GM23338 (cell line): ENCODE results near the gene CDKN1A.

ENCODE experiments used
- CREB1 ChIP-seq: fragments of 250-450 bp; sonication (Bioruptor Pico); IDR thresholded peaks from 2 replicates; pipeline ENCODE4 v1.5.0; 2020; ENCODE audit warnings: low read depth, mild to moderate bottlenecking, moderate library complexity
- EZH2 ChIP-seq: fragments of 200-600 bp; sonication (generic); IDR thresholded peaks from one replicate; pipeline ENCODE4 v1.8.0; 2017; ENCODE audit warnings: antibody characterized with exemption, mild to moderate bottlenecking, low read depth; ENCODE audit not compliant: unreplicated experiment
- EZH2phosphoT487 ChIP-seq: fragments of 200-600 bp; sonication (generic); IDR thresholded peaks from one replicate; pipeline ENCODE4 v1.8.1; 2018; ENCODE audit warnings: antibody characterized with exemption; ENCODE audit not compliant: unreplicated experiment
- JUNB ChIP-seq: IDR thresholded peaks from one replicate; pipeline ENCODE4 v1.6.1; 2016; ENCODE audit warnings: antibody characterized with exemption; ENCODE audit not compliant: unreplicated experiment
- NANOG ChIP-seq: IDR thresholded peaks from 2 replicates; pipeline ENCODE4 v1.6.1; 2016; ENCODE audit warnings: antibody characterized with exemption, borderline replicate concordance
- POLR2AphosphoS5 ChIP-seq: IDR thresholded peaks from 2 replicates; pipeline ENCODE4 v1.6.1; 2016; ENCODE audit warnings: antibody characterized with exemption, low read depth
- STAT1 ChIP-seq: IDR thresholded peaks from one replicate; pipeline ENCODE4 v1.6.1; 2016; ENCODE audit warnings: antibody characterized with exemption; ENCODE audit not compliant: unreplicated experiment
- ZNF114 ChIP-seq: fragments of 250-450 bp; sonication (Bioruptor Pico); IDR thresholded peaks from 2 replicates; pipeline ENCODE4 v1.5.0; 2020; ENCODE audit warnings: mild to moderate bottlenecking, moderate library complexity
- ZNF331 ChIP-seq: fragments of 250-450 bp; sonication (Bioruptor Pico); IDR thresholded peaks from 2 replicates; pipeline ENCODE4 v1.5.0; 2020; ENCODE audit warnings: low read depth, mild to moderate bottlenecking, moderate library complexity
- TF ChIP-seq, protein P1 (sequence below), 2 experiments: fragments of 200-600 bp in 1 of 2; sonication (generic) in 1 of 2; conservative IDR thresholded peaks; 2 replicates each; pipeline versions ENCODE4 v1.5.1 to v1.6.1; 2016 to 2017; ENCODE audit warnings: antibody characterized with exemption in 2 of 2, low read depth in 2 of 2, mild to moderate bottlenecking in 2 of 2, moderate library complexity in 1 of 2
- TF ChIP-seq, protein P2 (sequence below): IDR thresholded peaks from 2 replicates; pipeline ENCODE4 v1.6.1; 2016; ENCODE audit warnings: antibody characterized with exemption
- TF ChIP-seq, protein P3 (sequence below): IDR thresholded peaks from one replicate; pipeline ENCODE4 v1.6.1; 2018; ENCODE audit warnings: antibody characterized with exemption; ENCODE audit not compliant: unreplicated experiment

DNA sequence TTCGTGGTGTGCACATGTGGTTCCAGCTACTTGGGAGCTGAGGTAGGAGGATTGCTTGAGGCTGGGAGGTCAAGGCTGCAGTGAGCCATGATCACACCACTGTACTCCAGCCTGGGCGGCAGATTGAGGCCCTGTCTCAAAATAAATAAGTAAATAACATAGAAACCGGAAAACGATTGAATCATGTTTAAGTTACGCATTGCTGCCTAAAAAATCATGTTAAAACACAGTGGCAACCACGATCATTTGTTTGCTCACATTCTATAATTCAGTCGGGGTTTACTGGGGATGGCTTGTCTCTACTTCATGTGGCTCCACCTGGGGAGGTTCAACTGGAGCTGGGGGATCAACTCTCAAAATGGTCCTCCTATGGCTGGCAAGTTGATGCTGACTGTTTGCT lies 8.2 kb upstream of the CDKN1A start:
- TF ChIP-seq EZH2 = no peak
- TF ChIP-seq POLR2AphosphoS5 = no peak
- TF ChIP-seq, protein P1, sequence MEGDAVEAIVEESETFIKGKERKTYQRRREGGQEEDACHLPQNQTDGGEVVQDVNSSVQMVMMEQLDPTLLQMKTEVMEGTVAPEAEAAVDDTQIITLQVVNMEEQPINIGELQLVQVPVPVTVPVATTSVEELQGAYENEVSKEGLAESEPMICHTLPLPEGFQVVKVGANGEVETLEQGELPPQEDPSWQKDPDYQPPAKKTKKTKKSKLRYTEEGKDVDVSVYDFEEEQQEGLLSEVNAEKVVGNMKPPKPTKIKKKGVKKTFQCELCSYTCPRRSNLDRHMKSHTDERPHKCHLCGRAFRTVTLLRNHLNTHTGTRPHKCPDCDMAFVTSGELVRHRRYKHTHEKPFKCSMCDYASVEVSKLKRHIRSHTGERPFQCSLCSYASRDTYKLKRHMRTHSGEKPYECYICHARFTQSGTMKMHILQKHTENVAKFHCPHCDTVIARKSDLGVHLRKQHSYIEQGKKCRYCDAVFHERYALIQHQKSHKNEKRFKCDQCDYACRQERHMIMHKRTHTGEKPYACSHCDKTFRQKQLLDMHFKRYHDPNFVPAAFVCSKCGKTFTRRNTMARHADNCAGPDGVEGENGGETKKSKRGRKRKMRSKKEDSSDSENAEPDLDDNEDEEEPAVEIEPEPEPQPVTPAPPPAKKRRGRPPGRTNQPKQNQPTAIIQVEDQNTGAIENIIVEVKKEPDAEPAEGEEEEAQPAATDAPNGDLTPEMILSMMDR (conservative IDR thresholded peaks at IDR 0.05; ENCODE audit: low read depth in 2 of 2) = no peak
- no peak for TF ChIP-seq CREB1
- no peak for TF ChIP-seq EZH2phosphoT487
- TF ChIP-seq, protein P2, sequence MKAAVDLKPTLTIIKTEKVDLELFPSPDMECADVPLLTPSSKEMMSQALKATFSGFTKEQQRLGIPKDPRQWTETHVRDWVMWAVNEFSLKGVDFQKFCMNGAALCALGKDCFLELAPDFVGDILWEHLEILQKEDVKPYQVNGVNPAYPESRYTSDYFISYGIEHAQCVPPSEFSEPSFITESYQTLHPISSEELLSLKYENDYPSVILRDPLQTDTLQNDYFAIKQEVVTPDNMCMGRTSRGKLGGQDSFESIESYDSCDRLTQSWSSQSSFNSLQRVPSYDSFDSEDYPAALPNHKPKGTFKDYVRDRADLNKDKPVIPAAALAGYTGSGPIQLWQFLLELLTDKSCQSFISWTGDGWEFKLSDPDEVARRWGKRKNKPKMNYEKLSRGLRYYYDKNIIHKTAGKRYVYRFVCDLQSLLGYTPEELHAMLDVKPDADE = no peak
- TF ChIP-seq, protein P3, sequence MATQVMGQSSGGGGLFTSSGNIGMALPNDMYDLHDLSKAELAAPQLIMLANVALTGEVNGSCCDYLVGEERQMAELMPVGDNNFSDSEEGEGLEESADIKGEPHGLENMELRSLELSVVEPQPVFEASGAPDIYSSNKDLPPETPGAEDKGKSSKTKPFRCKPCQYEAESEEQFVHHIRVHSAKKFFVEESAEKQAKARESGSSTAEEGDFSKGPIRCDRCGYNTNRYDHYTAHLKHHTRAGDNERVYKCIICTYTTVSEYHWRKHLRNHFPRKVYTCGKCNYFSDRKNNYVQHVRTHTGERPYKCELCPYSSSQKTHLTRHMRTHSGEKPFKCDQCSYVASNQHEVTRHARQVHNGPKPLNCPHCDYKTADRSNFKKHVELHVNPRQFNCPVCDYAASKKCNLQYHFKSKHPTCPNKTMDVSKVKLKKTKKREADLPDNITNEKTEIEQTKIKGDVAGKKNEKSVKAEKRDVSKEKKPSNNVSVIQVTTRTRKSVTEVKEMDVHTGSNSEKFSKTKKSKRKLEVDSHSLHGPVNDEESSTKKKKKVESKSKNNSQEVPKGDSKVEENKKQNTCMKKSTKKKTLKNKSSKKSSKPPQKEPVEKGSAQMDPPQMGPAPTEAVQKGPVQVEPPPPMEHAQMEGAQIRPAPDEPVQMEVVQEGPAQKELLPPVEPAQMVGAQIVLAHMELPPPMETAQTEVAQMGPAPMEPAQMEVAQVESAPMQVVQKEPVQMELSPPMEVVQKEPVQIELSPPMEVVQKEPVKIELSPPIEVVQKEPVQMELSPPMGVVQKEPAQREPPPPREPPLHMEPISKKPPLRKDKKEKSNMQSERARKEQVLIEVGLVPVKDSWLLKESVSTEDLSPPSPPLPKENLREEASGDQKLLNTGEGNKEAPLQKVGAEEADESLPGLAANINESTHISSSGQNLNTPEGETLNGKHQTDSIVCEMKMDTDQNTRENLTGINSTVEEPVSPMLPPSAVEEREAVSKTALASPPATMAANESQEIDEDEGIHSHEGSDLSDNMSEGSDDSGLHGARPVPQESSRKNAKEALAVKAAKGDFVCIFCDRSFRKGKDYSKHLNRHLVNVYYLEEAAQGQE = no peak
- no peak for TF ChIP-seq STAT1
- TF ChIP-seq JUNB = no peak
- no peak for TF ChIP-seq ZNF114
- no peak for TF ChIP-seq ZNF331 (CRISPR knock-in tag)
- TF ChIP-seq NANOG = no peak
